Activated CD8-positive, alpha-beta T cell treated with anti-CD3 and anti-CD28 coated beads, Interleukin-2, amount 10 ng/mL, durations not matched to agents 7 days and 5 days (primary cell): ENCODE results near the gene JAK3. TPM values are rescaled to one million over a fixed set of nuclear protein-coding genes. Genes with fewer than 3 reads are reported as not detected.

Experiments
- ATAC-seq: fragments of 150-1000 bp; cut with Tn5 transposase; one replicate; pipeline ENCODE4 v1.10.0; 2021; ENCODE audit warnings: moderate library complexity
- CTCF ChIA-PET: fragments of 350-600 bp; sonication (Branson Sonifier 250); formaldehyde crosslinking; loops from one replicate; lab custom pipeline; 2021; ENCODE audit warnings: antibody characterized with exemption; lab: Charles Lee
- POLR2A ChIA-PET: fragments of 350-600 bp; sonication (Branson Sonifier 250); formaldehyde crosslinking; loops from one replicate; lab custom pipeline; 2021; ENCODE audit warnings: antibody characterized with exemption; lab: Charles Lee
- DNase-seq: peaks from one replicate; pipeline ENCODE4 v3.0.0-alpha.2; 2020
- H3K27ac Mint-ChIP-seq: one replicate; pipeline ENCODE4 v1.8.0; 2021; ENCODE audit warnings: mild to moderate bottlenecking, mixed read lengths
- H3K27me3 Mint-ChIP-seq: one replicate; pipeline ENCODE4 v1.8.0; 2021; ENCODE audit warnings: low read depth, mixed read lengths
- H3K36me3 Mint-ChIP-seq: one replicate; pipeline ENCODE4 v1.8.0; 2021; ENCODE audit warnings: low read depth, mixed read lengths
- H3K4me1 Mint-ChIP-seq: one replicate; pipeline ENCODE4 v1.8.0; 2021; ENCODE audit warnings: low read depth, mixed read lengths
- H3K4me3 Mint-ChIP-seq: one replicate; pipeline ENCODE4 v1.8.0; 2021; ENCODE audit warnings: mild to moderate bottlenecking, mixed read lengths
- H3K9me3 Mint-ChIP-seq: one replicate; pipeline ENCODE4 v1.8.0; 2022; ENCODE audit warnings: mixed read lengths; ENCODE audit not compliant: insufficient read depth
- total RNA-seq, 2 experiments: library from RNA; stranded (reverse); gene quantifications; one replicate each; pipeline ENCODE4 v1.2.3, GENCODE V29; 2021

Gene JAK3
- total RNA-seq, 2 experiments from 2014 or later, result 125 to 127 TPM

DNA sequence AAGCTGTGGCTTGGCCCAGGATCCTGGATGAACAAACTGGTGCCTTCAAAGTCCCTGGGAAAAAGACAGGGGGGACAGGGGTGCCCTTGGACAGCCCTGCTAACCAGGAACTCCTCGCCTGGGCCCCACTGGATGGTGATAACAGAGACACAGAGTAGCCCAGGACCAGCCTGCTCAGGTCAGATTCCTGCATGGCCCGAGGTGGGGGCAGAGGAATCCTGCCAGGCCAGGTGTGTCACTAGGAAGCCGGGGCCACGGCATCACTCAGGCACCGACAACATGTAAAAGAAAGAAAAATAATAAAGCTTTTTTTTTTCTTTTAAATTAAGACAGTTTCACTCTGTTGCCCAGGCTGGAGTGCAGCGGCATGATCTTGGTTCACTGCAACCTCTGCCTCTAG lies 6.3 kb upstream of the JAK3 start:
- Mint-ChIP-seq H3K4me1 (peaks cover 34% of the 10 kb centered on the region), H3K36me3 (peaks cover 5% of the 10 kb centered on the region), H3K9me3 (no peaks in the 10 kb centered on the region), H3K4me3 (no peak overlapping the region), H3K27ac (no peak overlapping the region), H3K27me3 (peaks cover 2% of the 10 kb centered on the region)
- ChIA-PET POLR2A (no interaction called here), CTCF (interaction anchor here (0.7 to 2.8 kb wide), 9 partner anchors 49 to 358 kb away, joined by 3 to 23 read pairs (median 4); partner anchors contain the start of genes CCDC124 and PGLS)
- ATAC-seq (no peak), DNase-seq (no peak)

DNA sequence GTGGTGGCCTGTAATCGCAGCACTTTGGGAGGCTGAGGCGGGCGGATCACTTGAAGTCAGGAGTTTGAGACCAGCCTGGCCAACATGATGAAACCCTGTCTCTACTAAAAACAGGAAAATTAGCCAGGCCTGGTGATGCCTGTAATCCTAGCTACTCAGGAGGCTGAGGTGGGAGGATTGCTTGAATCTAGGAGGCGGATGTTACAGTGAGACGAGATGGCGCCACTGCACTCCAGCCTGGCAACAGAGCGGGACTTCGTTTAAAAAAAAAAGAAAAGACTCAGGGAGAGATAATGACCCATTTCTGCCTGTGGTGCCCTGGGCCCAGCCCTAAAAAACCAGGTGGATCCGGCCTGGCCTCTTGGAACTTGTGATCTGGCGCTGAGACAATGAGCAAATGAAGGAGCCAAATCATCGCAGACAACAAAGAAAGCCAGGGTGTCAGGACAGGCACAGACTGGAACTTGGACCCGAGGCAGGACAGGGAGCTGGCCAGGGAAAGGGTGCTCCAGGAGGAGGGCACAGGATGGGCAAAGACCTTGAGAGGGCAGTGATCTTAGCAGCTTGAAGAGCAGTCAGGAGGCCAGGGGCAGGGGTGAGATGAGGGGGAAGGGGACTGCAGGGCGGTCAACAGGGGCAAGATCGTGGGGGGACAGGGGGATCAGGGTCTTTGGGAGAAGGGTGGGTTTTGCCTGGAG lies 962 bp upstream of the JAK3 start:
- ATAC-seq (no peak), DNase-seq (no peak)
- POLR2A ChIA-PET, result interaction anchor here (0.6 to 4.4 kb wide), 5 partner anchors 11 to 319 kb away, joined by 3 to 34 read pairs (median 5); partner anchors contain the start of gene RPL18A
- peak overlapping the region; percentile 96 for H3K27ac Mint-ChIP-seq
- H3K27me3 Mint-ChIP-seq, result no peaks in the 10 kb centered on the region
- H3K36me3 Mint-ChIP-seq, result peaks cover 24% of the 10 kb centered on the region
- CTCF ChIA-PET, result interaction anchor here (1.4 to 3.9 kb wide), 4 partner anchors 11 to 88 kb away, joined by 4 to 44 read pairs (median 18); partner anchors contain the start of genes CCDC124 and RPL18A
- H3K9me3 Mint-ChIP-seq, result no peaks in the 10 kb centered on the region
- peak overlapping the region; percentile 91 for H3K4me3 Mint-ChIP-seq
- peaks cover 69% of the 10 kb centered on the region for H3K4me1 Mint-ChIP-seq

DNA sequence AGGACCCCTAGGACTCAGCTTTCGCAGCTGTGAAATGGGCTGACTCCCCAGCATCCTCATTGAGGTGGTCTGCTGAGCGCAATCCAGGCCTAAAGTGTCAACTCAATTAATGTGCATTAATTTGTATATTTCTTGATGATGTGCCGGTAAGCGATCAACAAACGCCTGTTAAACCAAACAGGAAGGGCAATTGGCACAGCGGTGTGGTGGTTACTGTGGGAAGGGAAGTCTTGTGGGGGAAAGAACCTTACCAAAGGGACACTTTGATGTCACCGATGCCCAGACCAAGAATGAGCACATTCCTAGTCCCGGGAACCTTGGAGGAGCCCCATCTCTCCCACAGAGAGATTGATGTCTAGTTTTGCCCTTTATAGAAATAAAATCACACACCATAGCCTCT lies 1.6 kb downstream of the JAK3 start:
- H3K9me3 Mint-ChIP-seq, result no peaks in the 10 kb centered on the region
- CTCF ChIA-PET, result interaction anchor here (1.0 to 2.3 kb wide), 4 partner anchors 10 to 405 kb away, joined by 3 to 17 read pairs (median 4); partner anchors contain the start of gene RPL18A
- H3K36me3 Mint-ChIP-seq, result peaks cover 42% of the 10 kb centered on the region
- POLR2A ChIA-PET, result interaction anchor here (0.7 to 3.3 kb wide), 5 partner anchors 11 to 87 kb away, joined by 3 to 12 read pairs (median 6); partner anchors contain the start of genes CCDC124 and RPL18A
- H3K4me1 Mint-ChIP-seq, result peaks cover 70% of the 10 kb centered on the region
- no peaks in the 10 kb centered on the region for H3K27me3 Mint-ChIP-seq
- peak overlapping the region; percentile 81 for H3K27ac Mint-ChIP-seq
- peak overlapping the region; percentile 91 for H3K4me3 Mint-ChIP-seq
- no peak for ATAC-seq
- DNase-seq, result peak; percentile 62

DNA sequence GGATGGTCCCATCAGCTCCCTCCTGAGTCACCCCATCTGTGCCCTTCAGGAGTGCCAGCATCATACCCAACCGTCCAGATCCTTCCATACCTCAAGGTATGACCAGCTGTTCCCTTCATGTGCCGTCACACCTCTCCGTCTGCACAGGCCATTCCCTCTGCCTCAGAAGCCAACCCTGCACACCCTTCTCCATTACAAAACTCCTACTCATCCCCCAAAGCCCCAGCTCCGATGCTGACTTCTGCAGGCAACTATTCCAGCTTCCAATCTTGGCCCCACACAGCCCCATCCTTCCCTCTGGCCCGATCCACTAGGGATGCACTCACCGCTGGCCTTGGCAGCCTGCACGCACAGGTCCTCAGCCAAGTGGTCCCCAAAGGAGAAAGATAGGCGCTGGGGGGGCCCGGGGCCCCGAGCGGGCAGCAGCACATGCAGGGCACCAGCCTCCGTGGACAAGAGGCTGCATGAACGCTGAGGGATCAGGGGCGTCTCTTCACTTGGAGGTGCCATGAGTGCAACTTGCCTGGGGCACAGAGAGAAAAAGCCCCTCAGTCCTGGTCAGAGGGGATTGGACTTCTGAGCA lies 3.8 kb downstream of the JAK3 start:
- no peak overlapping the region for H3K4me3 Mint-ChIP-seq
- H3K4me1 Mint-ChIP-seq, result peaks cover 55% of the 10 kb centered on the region
- peak overlapping the region; percentile 30 for H3K27ac Mint-ChIP-seq
- H3K27me3 Mint-ChIP-seq, result no peaks in the 10 kb centered on the region
- H3K9me3 Mint-ChIP-seq, result no peaks in the 10 kb centered on the region
- ATAC-seq (no peak), DNase-seq (no peak)
- H3K36me3 Mint-ChIP-seq, result peaks cover 59% of the 10 kb centered on the region
- POLR2A ChIA-PET, result no interaction called here
- CTCF ChIA-PET, result no interaction called here

DNA sequence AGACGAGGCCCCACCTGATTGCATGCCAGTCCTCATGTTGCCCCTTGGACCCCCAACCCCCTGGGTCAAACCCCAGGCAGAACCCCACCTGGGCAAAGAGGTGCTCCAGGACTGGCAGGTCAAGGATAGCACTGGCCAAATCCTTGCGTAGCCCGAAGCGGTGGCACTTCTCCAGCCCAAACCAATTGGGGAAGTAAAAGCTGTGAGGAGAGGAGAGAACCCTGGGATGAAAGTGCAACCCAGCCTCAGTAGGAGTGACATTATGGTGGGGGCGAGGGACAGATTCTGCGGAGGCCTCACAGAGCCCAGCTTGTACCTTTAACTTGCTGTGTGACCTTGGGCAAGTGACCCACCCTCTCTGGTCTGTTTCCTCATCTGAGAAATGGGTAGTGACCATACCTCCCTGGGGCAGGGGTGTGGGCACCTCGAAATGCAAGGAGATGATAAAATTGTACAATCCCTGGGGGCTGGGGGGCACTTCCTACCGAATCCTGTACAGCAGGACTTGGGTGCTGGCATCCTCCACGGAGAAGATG lies 4.4 kb downstream of the JAK3 start:
- H3K4me1 Mint-ChIP-seq, result peaks cover 48% of the 10 kb centered on the region
- peaks cover 64% of the 10 kb centered on the region for H3K36me3 Mint-ChIP-seq
- no peaks in the 10 kb centered on the region for H3K27me3 Mint-ChIP-seq
- no peak for ATAC-seq
- POLR2A ChIA-PET, result no interaction called here
- H3K9me3 Mint-ChIP-seq, result no peaks in the 10 kb centered on the region
- DNase-seq, result no peak
- H3K27ac Mint-ChIP-seq, result no peak overlapping the region
- H3K4me3 Mint-ChIP-seq, result no peak overlapping the region
- CTCF ChIA-PET, result no interaction called here

DNA sequence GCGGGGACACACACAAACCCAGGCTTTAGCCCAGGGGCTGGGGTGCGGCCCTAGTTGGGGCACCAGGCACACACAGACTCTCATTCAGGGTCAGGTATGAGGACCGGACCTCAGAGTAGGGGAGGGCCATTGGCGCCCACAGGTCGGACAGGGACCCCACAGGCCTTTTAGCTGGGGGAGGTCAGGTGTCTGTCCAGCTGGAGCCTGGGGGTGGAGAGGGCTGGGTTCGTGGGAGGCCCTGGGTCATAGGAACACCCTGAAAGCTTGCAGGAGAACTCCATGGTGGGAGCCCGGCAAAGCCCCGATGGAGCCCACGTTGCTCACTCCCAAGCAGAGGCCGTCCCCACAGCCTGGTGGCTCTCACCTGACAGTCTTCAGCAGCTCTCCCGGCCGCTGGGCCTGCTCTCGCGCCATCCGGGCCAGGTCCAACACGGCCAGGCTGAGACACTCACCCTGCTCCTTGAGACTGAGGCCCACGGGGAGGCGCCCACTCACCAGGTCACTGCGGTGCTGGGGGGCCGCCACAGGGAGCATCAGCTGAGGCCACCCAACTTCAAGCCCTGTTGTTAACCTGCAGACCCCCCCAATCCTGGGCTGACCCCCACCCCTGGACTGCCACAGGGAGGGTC lies 5.0 kb downstream of the JAK3 start:
- H3K4me1 Mint-ChIP-seq, result peaks cover 42% of the 10 kb centered on the region
- H3K4me3 Mint-ChIP-seq, result no peak overlapping the region
- H3K27me3 Mint-ChIP-seq, result no peaks in the 10 kb centered on the region
- POLR2A ChIA-PET, result no interaction called here
- no peaks in the 10 kb centered on the region for H3K9me3 Mint-ChIP-seq
- H3K27ac Mint-ChIP-seq, result no peak overlapping the region
- H3K36me3 Mint-ChIP-seq, result peaks cover 69% of the 10 kb centered on the region
- CTCF ChIA-PET, result no interaction called here
- ATAC-seq, result no peak
- no peak for DNase-seq

DNA sequence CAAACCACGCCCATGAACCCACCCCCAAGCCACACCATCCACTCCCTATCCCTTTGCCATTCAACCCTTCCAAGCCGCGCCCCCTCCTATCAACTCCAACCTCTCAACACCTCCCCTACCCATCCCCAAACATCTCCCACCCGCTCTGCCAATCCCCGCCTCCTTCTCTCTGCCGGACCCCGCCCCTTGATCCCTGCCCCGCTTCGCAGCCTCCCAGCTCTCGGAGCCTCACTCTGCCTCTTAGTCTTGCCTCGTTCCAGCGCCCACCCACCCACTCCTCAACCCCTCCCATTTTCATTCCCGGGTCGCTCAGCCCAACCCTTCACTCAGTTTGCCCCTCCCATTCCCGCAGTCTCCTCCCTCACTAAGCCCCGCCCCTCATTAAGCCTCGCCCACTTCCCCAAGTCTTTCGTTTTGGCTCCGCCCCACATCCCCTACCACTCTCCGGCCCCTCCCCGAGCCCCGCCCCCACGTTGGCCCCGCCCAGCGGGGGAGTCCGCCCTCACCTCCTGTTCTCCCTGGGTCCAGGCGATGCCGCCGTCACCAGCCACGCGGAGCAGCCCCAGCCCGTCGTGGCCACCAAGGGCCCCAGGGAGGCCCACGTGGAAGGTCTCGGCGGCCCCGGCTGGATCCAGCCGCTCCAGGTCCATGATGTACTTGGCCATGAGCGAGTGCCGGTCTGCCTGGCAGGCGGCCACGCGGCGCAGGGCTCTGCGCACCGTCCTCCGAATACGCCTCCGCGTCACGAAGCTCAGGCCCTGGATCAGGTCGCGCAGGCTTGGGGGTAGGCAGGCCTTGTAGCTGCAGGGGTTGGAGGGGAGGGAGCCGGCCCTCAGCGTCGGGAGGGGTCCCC lies 5.7 kb downstream of the JAK3 start:
- CTCF ChIA-PET, result no interaction called here
- H3K4me3 Mint-ChIP-seq, result no peak overlapping the region
- DNase-seq (peak; percentile 61), ATAC-seq (peak; percentile 49)
- H3K36me3 Mint-ChIP-seq, result peaks cover 73% of the 10 kb centered on the region
- no peaks in the 10 kb centered on the region for H3K27me3 Mint-ChIP-seq
- no peaks in the 10 kb centered on the region for H3K9me3 Mint-ChIP-seq
- POLR2A ChIA-PET, result no interaction called here
- H3K4me1 Mint-ChIP-seq, result peaks cover 42% of the 10 kb centered on the region
- H3K27ac Mint-ChIP-seq, result no peak overlapping the region

DNA sequence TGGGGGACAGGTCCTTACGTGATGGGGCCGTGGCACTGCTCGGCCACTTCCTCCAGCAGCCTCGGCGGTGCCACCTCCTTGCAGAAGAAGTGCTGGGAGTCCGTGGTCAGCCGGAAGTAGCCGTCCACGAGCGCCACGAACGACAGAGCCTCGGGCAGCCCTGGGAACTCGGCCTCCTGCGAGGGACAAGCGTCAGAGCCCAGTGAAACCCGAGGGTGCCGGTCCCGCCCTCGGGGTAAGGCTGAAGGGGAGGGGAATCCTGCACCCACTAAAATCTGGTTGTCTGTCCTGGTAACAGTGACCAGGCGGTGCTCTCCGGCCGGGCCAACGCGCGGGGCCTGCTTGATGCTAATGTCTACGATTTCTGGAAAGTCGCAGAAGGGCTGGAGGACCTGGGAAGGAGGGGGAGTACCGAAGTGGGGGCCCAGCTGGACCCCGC lies 6.4 kb downstream of the JAK3 start:
- POLR2A ChIA-PET, result no interaction called here
- H3K36me3 Mint-ChIP-seq, result peaks cover 77% of the 10 kb centered on the region
- DNase-seq (no peak), ATAC-seq (no peak)
- no peaks in the 10 kb centered on the region for H3K9me3 Mint-ChIP-seq
- CTCF ChIA-PET, result no interaction called here
- peaks cover 38% of the 10 kb centered on the region for H3K4me1 Mint-ChIP-seq
- H3K27me3 Mint-ChIP-seq, result no peaks in the 10 kb centered on the region
- no peak overlapping the region for H3K4me3 Mint-ChIP-seq
- H3K27ac Mint-ChIP-seq, result no peak overlapping the region

DNA sequence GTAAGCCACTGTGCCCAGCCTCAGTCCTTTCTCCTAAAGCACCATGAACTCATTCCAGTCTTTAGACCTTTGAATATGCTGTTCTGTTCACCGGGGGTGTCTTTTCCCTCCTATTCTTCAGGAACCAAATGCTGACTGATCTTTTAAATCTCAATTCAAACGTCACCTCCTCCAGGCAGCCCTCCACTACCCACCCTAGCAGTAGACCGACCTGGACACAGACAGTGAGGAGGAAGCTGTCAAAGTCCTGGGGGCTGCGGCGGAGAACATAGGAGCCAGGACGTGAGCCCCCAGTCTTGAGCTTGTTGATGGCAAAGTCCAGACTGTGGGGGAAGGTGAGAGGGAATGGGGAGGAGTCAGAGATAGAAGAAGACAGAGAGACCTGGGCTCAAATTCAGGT lies 7.8 kb downstream of the JAK3 start:
- Mint-ChIP-seq H3K4me3 (no peak overlapping the region), H3K36me3 (peaks cover 82% of the 10 kb centered on the region), H3K9me3 (no peaks in the 10 kb centered on the region), H3K4me1 (peaks cover 31% of the 10 kb centered on the region), H3K27me3 (no peaks in the 10 kb centered on the region), H3K27ac (peak overlapping the region; percentile 39)
- ChIA-PET CTCF (no interaction called here), POLR2A (interaction anchor here (0.7 kb wide), 1 partner anchor 10 kb away, joined by 5 read pairs; no protein-coding TSS in a partner anchor)
- no peak for ATAC-seq
- no peak for DNase-seq

DNA sequence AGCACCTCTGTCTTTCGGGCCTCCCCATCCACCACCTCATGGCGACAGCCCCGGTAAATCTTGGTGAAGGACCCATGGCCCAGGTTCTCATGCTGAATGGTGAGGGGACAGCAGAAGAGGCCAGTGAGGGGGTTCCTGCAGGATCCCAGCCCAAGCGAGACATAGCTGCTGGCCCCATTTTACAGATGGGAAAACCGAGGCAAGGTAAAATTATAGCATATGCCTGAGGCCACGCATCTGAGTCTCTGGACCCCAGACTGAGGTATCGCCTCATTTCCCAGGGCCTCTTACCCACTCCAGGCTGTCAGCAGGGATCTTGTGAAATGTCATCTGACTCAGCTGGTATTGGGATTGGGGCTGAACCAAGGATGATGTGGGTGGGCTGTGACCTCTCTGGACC lies 9.8 kb downstream of the JAK3 start:
- H3K9me3 Mint-ChIP-seq, result peaks cover 6% of the 10 kb centered on the region
- ATAC-seq, result no peak
- H3K27me3 Mint-ChIP-seq, result no peaks in the 10 kb centered on the region
- DNase-seq, result no peak
- H3K27ac Mint-ChIP-seq, result no peak overlapping the region
- CTCF ChIA-PET, result no interaction called here
- peaks cover 78% of the 10 kb centered on the region for H3K36me3 Mint-ChIP-seq
- peaks cover 17% of the 10 kb centered on the region for H3K4me1 Mint-ChIP-seq
- no peak overlapping the region for H3K4me3 Mint-ChIP-seq
- POLR2A ChIA-PET, result interaction anchor here (0.7 kb wide), 2 partner anchors 12 to 516 kb away, joined by 3 read pairs; no protein-coding TSS in a partner anchor

DNA sequence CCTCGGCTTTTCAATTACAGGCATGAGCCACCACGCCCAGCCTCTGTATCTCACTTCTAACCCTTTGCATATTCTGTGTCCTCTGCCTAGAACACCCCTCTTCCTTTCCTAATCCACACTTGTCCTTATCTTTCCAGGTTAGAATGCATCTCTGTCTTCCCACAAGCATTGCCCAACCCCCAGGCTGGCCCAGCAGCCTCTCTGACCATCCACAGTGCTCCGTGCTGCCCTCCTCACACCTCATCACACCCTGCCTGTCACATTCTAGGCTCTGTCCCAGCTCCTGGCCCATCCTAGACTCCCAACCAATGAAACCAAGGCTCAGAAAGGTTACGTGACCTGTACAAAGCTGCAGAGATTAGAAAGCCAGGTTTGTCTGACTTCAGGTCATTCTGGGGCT lies 11.3 kb downstream of the JAK3 start:
- H3K36me3 Mint-ChIP-seq, result peaks cover 82% of the 10 kb centered on the region
- ATAC-seq, result no peak
- peaks cover 15% of the 10 kb centered on the region for H3K4me1 Mint-ChIP-seq
- ChIA-PET CTCF (no interaction called here), POLR2A (no interaction called here)
- no peak overlapping the region for H3K4me3 Mint-ChIP-seq
- H3K9me3 Mint-ChIP-seq, result peaks cover 6% of the 10 kb centered on the region
- DNase-seq, result no peak
- peak overlapping the region; percentile 1 for H3K27ac Mint-ChIP-seq
- no peaks in the 10 kb centered on the region for H3K27me3 Mint-ChIP-seq
